ENCODE results near the gene COL4A3.

DNA sequence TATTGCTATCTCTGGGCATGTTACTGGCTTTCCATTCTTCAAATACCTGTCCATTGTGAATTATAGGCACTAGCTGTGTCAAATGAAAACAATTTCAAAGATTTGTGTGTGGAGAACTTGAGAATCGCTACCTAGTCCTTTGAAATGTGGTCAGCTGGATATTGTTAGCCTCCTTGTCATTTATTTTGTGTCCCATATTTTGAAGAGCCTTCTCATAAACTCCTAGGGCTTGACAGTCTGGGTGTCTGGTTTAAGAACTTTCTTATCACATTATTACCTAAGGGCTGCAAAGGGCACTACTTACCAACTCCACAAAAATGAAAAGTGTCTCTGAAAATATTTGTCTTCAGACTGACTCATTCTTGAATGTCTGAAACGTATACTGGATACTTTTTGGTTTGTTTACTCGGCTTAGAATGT is 50.2 kb downstream of the COL4A3 start:
- TF ChIP-seq EZH2phosphoT487 (IDR thresholded peaks at IDR 0.05; ENCODE audit: insufficient read depth, low read depth), result no peak
- no peak for TF ChIP-seq EZH2 (IDR thresholded peaks at IDR 0.05; ENCODE audit: insufficient read depth, poor library complexity, severe bottlenecking)
